DMS 273 treated with DMSO at 0.1 percent for 48 hours (cell line): Measurements from ENCODE around the gene EXOC3L4.

Experiments
- DNase-seq: peaks from one replicate; lab custom pipeline; 2025; lab: John Stamatoyannopoulos, UW

EXOC3L4 gene

DNA sequence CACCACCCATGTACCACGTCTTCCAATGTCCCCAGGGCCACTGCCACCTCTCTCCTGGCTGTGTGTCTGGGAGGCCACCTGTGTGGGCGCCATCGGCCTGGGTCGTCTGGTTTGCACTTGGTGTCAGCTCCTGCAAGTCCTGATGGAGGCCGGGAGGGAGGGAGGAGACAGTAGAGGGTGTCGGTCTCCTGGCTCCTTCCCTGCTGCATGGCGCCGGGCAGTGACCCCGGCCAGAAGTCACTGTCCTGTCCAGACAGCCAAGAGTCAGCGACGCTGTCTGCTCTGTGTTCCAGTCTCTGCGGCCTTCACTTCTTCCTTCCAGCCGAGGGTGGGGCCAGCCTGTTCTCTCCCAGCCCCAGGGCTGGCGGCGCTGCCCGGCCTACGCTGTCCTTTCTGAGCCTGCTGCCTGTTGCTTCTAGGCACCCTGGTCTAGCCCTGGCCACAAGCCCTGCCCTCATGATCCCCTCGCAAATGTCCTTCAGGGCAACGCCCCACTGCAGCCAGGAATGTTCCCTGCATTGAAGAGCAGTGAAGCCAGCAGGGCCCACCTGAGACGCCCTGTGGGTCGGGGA, 23.5 kb upstream of the EXOC3L4 start:
- no peak for DNase-seq

DNA sequence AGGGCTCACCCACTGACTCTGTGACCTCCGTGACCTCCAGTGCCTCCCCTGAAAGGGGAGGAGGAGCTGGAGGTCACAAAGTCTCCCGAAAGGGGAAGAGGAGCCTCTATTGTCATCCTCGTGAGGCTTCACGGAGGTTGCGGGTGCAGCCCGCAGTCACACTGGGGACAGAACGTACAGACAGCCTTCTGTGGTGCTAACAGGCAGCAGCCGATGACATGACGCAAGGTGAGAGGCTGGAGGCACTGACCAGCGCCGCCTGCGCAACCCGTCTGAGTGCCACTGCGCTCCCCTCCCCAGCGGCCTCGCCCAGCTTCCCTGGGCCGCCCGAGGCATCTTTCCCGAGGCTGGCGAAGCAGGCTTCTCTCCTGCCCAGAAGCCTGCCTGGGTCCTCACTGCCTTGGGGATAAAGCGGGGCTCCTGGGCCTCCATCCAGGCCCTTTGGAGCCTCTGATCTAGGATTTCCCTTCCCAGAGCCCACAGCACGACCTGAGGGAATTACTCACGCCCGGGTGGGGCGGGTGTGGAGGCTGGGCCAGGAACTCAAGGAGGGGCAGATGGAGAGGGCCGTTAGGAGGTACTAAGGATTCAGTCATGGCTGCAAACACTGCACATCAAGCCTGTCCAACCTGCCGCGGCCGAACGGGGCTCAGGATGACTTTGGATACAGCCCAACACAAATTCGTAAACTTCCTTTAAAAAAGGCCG, 22.8 kb upstream of the EXOC3L4 start:
- no peak for DNase-seq

DNA sequence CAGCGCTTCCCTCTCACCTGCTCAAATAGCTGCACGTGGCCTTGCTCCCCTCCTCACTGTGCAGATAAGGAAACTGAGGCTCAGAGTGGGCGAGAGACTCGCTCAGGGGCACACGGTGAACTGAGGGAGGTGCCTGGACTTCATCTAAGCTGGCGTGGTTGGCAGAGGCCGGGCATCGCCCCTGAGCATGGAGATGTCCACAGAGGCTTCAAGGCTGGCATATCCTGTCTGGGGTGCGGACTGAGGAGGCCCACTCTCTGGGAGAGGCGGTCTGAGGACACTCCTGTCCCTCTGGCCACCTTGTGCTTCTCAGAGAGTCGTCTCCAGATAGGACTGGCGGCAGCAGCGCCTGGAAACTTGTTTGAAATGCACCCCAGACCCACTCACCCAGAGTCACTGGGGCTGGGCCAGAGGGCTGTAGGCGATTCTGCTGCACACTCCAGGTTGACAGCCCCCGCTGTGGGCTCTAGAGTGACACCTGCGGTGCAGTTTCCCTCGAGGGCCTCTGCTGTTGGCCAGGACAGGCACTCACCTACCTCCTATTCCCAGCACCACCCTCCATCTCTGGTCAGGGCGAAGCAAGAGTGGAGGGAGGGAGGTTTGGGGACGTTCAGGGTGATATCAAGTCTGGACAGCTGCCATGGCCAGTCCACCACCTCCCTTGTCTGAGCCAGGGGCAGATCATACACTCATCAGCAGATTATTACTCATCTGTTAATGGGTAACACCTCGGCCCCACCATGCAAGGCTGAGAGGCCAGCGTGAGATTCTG, 21.7 kb upstream of the EXOC3L4 start:
- no peak for DNase-seq

DNA sequence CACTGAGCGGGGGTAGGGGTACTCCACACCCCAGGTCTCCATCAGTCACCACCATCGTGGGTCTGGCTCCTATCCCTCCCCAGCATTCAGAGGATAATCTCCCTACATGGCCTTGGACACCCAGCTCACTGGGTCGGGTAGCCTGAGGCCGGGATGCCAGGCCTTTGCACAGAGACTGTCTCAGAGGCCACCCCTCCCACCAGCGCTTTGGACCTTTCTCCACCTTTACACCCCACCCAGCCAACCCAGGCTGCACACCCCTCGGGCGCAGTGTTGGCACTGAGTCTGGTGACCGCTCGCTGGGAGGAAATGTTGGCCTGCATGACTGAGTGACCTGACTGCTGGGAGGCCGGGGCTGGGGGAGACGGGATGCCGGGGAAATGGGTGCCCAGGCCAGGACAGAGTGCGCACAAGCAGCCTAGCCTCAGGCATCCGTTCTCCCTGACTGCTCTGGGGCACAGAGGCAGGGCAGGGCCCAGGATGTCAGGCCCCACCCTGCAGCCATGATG, 21.1 kb upstream of the EXOC3L4 start:
- no peak for DNase-seq

DNA sequence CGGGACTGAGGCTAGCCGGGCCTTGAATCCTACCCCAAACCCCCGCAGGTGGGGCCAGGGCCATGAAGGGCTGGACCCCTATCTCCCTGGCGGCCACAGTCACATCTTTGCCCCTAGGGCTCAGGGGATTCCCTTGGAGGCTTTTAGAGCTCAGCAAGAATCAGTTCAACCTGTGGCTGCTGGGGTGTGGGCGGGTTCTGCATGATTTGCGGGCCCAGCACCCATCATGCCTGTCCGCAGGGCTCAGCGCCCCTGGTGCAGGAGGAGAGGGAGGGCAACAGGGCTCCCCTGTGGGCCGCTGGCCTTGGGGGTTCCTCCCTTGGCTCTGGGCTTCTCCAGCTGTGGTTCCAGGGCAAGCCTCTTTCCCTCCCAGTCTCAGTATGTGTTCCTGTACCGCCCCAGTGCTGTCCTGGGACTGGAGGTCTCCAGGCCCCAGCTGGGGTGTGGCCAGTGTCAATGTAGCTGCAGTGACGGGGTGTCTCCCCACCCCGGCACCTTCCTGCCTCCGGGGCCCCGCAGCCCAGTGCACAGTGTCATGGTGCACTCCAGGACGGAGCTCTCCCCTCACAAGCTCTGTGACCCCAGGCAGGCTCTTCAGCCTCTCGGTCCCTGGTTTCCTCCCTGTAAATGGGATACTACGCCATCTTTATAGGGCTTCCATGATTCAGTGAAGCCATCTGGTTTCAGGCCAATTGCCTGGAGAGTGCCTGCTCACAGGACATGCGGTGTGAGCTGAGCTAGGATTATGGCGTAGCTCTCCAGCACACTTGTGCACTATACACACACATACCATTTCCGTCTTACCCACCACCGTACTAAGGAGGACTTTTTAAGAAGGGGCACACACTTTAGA, 20.4 kb upstream of the EXOC3L4 start:
- DNase-seq = no peak

DNA sequence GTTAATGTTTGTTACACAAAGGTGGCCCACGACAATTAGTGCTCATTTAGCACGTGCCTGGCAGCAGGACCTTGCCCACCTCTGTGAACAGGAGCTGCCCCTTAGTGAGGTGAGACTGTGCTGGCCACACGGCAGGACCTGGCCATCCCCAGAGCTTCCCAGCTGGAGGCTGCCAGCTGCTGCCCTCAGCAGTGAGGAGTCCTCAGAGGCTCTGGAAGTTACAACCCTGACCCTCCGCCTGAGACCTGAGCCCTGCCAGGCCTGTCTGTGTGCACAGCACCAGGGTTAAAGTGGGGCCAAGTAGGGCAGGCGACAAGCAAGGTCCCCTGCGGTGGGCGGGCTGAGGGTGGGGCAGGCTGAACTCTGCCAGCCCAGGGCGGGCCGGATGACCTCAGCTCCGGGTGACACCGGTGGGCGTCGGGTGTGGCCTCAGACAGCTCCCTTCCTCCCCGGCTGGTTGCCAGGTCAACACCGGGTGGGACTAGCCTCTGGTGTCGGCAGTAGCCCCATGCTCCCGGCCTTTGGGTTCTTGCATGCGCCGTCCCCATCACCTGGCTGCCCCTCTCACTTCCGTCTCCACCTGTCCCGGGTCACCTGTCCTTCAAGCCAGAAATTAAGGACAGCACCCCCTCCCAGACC, 19.7 kb upstream of the EXOC3L4 start:
- no peak for DNase-seq

DNA sequence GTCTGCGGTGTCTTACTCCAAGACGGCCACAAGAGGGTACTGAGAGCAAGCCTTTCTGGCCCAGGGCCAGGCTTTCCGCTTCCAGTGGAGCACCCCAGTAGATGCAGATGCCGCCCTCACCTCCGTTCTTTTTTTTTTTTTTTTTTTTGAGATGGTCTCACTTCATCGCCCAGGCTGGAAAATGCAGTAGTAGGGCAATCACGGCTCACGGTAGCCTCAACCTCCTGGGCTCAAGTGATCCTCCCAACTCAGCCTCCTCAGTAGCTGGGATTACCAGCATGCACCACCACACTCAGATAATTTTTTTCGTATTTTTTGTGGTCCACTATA, 16.1 kb upstream of the EXOC3L4 start:
- peak; percentile 52 for DNase-seq

DNA sequence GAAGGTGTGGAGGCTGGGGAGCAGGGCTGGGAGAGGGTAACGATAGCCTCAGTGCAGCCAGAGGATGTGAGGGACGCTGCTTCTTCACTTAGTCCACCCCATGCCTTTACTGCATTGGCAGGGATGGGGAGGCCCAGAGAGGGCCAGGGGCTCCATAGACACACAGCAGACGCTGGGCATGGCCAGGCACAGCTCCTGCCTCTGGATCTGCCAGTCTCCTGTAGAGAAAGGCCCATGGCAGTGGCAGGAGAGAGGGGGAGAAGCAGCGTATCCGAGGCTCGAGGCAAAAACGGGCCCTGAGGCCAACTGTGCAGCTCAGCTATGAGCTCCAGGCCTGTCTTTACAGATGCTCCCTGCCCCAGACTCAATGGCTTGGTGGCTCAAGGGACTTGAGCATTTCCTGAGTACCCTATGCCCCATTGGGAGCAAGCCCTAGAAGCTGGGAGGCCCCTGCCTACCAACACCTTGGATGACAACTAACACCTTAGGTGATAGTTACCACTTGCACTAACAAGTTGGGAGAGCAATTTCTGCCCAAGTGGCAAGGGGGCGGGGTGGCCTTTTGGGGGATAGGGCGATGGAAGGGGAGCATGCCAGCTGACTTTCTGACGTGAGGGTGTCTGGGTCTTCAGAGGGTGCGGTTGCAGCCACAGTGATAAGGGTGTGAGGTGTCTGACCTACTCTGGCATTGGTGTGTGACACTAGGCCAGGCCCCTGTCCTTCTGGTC, 15.5 kb upstream of the EXOC3L4 start:
- no peak for DNase-seq

DNA sequence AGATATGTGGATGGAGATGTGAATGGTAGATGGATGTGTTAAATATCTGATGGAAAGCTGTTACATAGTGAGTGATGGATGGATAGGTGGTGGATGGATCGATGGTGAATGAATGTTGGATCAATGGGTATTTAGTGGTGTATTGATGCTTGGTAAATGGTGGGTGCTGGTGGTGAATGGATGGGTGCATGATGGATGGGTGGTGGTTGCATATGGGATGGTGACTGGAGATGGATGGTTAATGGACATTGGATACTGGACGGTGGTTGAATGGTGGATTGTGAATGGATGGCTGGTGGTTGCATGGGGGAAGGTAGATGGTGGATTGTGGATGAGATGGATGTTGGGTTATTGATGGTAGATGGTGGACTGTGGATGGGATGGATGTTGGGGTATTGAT, 12.6 kb upstream of the EXOC3L4 start:
- no peak for DNase-seq

DNA sequence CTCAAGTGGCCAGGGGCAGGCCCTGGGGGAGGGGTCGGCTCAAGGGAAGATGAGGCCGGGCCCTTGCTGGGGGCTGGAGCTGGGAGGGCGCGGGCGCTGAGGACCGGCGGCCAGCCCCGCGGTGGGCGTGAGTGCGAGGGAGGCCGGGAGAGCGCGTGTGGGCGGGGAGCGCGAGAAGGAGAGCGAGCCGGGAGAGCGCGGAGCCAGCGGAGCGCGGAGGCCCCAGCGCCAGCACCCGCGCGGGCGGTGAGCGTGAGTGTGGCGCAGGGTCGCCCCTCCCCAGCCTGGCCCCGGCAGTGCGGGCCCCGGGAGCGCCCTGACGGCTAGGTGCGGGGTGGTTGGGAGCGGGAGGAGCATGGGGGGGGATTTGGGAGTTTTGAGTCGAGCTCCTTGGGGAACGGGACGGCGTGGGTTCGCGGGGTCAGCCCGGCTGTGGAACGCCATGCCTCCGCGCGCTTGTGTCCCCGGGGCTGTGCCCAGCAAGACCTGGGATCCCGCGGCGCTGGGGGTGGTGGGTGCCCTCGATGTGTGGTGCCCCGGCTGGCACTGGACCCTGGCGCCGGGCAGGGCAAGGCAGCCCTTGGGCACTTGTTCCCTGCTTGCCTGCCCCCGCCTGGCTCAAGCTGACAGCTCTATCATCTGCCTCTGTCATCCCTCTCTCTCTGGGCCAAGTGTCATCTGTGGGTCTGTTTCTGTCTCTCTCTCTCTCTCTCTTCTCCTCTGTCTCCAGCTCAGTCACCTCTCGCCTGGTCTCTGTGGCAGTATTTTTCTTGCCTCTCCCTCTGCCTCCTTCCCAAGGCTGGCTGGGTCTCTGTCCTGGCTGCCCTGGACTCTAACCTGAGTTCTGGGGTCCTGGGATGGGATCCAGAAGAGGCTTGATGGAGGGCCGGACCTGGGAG, 10.3 kb upstream of the EXOC3L4 start, which contains the start of gene LBHD2:
Gene LBHD2 (plus strand): TSS at position 190 of the 899 bp plus-strand sequence. CDS start 1,803 bp downstream, outside the sequence.
- DNase-seq = no peak

DNA sequence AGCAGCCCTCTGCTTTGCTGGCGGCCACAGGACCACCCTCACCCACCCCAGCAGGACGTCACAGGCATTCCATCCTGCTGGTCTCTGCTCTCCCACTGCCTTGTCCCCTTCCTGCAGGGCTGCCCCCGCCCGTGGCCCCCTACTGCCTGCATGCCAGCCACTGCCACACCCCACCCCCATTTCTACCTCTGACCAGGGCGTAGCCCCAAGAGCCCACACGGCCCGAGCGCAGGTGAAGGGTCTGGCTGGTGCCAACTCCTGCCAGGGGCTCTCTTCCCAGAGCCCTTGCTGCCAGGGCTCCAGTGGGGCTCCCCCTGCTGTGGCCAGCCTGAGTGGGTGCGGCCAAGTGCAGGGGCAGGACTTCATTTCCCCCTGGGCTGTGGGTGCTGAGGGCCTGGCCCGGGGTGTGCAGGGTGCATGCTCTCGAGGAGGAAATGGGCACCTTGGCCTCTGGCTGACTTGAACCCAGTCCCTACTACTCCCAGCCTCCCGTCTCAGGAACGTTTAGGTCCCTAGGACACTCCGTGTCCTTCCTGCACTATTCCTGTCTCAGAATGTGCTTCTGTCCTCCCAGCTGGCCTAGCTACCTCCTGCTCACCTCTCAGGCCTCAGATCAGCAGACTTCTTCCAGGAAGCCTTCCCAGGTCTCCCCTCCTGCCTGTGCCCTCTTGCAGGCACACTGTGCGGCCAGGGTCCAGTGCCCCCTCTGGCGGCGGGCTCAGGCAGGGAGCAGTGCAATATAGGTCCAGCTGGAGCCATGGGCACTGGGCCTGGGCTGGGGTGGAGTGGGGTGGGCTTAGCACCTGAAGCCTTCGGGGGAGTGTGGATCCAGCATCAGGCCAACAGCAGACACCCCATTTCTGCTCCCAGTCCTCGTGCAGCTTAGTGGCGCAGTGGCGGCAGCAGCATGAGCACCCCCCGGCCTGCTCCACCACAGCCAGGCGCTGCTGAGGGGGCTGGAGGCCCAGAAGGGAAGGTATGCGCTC, 9.1 kb upstream of the EXOC3L4 start:
- no peak for DNase-seq

DNA sequence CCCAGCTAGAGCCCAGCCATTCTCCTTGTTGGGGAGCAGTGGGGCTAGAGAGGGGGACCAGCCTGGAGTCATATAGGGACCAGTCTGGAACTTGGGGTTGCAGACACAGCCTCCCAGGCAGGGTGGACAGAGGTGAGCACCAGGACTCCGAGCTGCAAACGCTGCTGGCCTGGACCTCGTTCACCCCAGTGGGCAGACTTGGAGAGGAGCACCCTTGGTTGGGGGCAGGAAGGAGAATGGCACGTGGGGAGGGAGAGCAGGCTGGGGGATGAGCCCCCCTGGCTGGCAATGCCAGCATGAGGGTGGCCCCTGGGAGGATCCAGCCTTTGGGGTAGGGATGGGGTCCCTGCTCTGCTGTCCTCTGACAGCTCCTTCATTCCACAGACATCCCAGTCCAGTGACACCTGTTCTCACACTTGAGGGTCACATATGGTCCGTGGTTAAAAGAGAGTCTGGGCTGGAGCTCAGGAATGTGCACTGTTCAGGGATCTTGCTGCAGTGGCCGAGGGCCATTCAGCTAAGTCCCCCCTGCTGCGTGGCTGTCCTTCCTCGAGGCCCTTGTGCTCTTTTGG, 7.7 kb upstream of the EXOC3L4 start:
- no peak for DNase-seq

DNA sequence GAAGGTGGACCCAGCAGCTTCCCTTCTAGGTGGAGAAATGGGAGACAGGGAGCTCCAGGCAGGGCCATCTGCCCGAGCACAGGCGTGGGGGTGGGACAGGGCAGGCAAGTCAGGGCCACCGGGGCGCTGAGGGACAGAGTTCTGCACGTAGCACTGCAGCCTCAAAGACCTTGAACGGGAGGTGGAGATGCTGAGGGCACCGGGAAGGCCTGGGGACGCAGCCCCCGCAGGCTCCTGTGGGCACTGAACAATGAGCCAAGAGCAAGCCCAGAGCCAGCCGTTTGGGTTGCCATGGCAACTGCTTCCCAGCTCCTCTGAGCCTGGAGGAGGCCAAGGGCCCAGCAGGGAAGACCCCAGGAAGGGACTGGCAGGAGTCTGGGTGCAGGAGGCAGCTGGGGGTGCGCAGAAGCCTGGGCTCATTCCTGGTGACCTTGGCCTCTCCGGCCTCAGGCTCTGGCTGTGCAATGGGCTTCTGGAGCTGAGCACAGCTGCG, 7.1 kb upstream of the EXOC3L4 start:
- DNase-seq = no peak

DNA sequence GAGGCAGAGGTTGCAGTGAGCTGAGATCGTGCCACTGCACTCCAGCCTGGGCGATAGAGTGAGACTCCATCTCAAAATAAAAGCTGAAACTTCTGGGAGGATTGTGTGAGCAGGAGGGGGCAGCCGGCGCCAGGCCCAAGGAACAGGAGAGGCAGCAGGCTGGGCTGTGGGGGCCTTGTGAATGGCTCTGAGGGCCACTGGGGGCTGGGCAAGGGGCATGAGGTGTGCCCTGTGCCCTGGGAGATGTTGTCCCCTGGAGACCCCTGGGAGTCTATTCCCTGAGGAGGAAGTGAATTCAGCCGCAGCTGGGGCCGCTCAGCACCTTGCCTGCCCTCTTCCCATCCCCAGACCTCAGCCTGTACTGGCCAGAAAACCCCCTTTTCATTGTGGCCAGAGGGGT, 5.6 kb upstream of the EXOC3L4 start:
- no peak for DNase-seq

DNA sequence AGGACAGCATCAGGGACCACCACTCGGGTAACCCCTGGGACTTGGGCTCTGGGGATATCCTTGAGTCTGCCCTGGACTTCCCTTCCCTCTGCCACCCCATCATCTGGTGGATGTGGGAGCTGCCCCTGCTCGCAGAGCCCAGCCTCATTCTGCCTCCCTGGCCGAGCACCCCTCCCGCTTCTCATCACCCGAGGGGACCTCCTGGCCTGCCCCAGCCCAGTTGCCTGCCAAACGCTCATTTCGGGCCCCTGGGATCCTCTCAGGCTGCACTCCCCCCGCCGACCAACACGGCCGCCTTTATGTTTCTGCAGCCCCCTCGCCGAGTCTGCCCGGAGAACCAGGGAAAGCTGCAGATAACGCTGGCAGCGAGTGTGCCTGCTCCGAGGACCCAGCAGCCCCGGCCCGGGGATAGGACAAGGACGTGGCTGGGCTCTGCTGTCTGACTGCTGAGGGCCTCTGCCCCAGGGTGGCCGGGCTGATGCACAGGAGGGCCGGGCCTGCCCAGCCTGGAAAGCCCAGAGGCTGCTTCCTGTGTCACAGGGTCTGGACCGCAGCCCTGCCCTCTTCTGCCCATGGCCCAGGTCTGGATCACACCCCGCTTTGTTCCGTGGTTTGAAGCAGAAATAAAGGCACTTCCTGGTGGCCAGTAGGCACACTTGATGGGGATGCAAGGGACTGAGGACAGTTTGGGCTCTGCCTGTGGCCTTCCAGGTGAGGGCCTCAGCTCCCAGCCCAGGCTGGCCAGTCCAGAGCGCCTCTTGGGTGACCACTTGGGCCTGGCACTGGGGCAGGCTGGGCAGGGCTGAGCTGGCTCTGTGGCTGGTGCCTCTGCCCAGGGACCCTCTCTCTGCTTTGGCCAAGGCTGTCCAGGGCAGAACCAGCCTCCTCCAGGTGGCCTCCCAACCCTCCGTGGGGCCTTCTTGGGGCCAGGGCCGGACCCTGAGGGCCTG, 4.9 kb upstream of the EXOC3L4 start:
- DNase-seq = no peak

DNA sequence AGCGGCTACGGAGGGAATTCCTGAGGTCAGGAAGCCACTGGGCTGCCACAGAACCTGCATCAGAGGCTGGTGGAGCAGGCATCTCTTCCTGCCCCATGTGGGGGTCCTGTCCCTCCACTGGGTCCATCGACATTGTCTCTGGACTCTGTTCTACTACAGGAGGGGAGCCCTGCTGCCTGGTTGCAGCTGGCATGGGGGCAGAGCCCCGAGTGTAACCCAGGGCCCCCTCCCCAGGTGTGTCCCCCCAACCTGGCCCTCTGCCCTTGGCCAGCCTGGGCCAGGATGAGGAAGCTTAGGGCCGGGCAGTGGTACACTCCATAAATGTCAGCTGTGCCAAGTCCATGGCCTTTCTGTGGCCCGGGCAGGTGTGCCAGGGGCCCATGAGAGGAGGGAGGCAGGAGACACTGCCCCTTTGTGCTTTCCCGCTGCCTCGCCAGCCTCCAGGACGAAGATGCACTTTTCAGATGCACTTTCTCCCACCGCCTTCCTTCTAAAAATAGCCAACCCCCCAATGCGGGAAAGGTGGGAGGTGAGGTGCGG, 4.0 kb upstream of the EXOC3L4 start:
- DNase-seq = no peak
